ENCODE data around the gene LIMS3.
"Not testable (repeated sequence)": the region's sequence is repeated elsewhere in the genome, so short reads cannot be mapped to it uniquely, and the experiment has no call there.

The LIMS3 gene

DNA sequence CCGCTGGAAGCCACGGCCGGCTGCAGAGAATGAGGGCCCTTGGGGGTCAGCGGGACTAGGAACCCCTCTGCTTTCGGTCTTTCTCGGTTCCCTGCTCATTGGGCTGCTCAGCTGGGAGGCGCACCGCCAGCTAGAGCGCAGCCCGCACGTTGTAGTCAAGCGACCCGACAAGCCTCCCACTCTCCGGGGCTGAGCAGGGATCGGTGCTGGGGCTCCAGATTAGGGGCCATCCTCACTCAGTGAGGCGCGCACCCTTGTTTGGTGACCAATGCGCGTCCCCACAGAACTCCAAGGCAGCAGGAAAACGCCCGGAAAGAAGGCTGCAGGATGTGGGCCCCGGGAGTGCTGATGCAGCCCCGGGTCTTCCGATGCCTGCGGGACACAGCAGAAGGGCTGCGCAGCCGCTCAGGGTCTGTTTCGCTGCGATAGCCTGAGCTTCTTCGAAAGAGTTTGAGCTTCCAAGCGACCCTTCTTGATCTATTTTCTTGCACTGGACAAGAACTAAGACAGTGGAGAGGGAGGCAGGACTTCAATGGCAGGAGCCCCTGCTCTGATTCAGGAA lies 49.6 kb downstream of the LIMS3 start:
- not testable (repeated sequence) for H2AK5ac ChIP-seq (ENCODE audit: low read length); H3K9me3 ChIP-seq (ENCODE audit: insufficient read depth, low read depth, low read length); H3K4me3 ChIP-seq (ENCODE audit: low read depth, low read length); H4K91ac ChIP-seq (ENCODE audit: low read depth, low read length); H3K23ac ChIP-seq (ENCODE audit: low read length); H2AFZ ChIP-seq (ENCODE audit: insufficient read depth, low read length, poor library complexity); H3K79me1 ChIP-seq (ENCODE audit: low read length); H3K27me3 ChIP-seq (ENCODE audit: insufficient read depth, low read length); H3K4me1 ChIP-seq (ENCODE audit: control insufficient read depth in 1 of 2, insufficient read depth in 2 of 2, low read length in 2 of 2); DNase-seq; H3K36me3 ChIP-seq (ENCODE audit: control insufficient read depth in 1 of 2, insufficient read depth in 2 of 2, low read length in 2 of 2); H3K27ac ChIP-seq (ENCODE audit: low read depth, low read length); H4K12ac ChIP-seq (ENCODE audit: low read depth, low read length); H3K9ac ChIP-seq (ENCODE audit: low read length); H3K14ac ChIP-seq (ENCODE audit: low read length); H3K4me2 ChIP-seq (ENCODE audit: low read length); H3K4ac ChIP-seq (ENCODE audit: low read depth, low read length); H4K8ac ChIP-seq (ENCODE audit: low read depth, low read length); H3K18ac ChIP-seq (ENCODE audit: low read length); H2BK12ac ChIP-seq (ENCODE audit: low read length); H2BK120ac ChIP-seq (ENCODE audit: insufficient read depth, low read length, poor library complexity); H3K79me2 ChIP-seq (ENCODE audit: control insufficient read depth, insufficient read depth, low read length, poor library complexity); H2BK5ac ChIP-seq (ENCODE audit: low read depth, low read length, poor library complexity)
- no CpG with 5 or more reads among the region's 31 CpGs for WGBS (ENCODE audit: extremely low coverage, insufficient coverage, insufficient read length)

DNA sequence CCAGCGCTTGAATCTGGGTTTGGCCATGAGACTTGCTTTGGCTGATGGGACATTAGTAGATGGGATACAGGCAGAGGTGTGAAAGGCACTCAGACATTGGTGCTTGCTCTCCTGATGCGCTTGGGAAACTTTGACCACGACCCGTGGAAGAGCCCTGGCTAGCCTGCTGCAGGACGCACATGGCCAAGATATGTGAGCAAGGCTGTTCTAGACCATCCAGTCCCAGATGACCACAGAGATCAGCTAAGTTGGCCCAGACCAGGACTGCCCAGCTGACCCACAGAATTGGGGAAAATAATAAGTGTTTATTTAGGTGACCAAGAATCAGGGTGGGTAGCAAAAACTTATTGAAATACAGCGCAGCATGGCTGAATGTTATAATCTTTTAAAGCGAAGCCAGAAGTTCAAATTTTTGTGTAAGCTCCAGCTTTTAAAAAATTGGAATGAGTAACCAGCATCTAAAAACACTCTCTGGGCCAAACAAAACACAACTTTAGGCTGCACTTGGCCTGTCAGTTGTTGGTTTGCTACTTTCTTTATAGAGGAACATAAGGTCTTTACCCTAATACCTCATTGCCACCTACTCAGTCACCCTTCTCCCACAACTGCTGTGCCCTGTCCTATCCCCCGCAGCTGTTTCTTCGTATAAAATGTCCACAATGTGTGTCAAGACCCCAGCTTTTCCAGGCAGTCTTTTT lies 51.8 kb downstream of the LIMS3 start:
- not testable (repeated sequence) for H3K9ac ChIP-seq (ENCODE audit: low read length); H2AFZ ChIP-seq (ENCODE audit: insufficient read depth, low read length, poor library complexity); H3K4ac ChIP-seq (ENCODE audit: low read depth, low read length)

DNA sequence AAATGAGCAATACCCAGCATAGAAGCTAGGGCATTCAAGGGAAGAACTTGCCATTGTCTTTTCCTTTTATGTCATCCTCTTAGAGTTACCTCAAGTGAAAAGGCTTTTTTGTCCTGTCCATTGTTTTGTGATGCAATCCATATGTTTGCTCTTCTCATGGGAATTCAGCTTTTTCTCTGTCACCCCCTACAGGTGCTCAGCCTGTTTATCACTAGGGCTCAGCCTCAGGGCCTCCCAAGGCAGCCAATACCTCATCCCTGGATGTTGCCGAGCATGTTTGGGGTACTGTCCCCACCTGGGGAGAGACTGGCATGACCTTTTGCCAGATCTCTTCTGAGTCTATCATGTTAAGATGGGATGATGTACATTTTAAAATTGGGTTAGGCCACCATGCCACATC lies 65.5 kb downstream of the LIMS3 start:
- not testable (repeated sequence) for H3K4me1 ChIP-seq (ENCODE audit: control insufficient read depth in 1 of 2, insufficient read depth in 2 of 2, low read length in 2 of 2)

More for the DNA sequence above, 51.8 kb downstream of the LIMS3 start:
- H4K12ac ChIP-seq (ENCODE audit: low read depth, low read length); H3K14ac ChIP-seq (ENCODE audit: low read length); H4K8ac ChIP-seq (ENCODE audit: low read depth, low read length); H3K4me1 ChIP-seq (ENCODE audit: control insufficient read depth in 1 of 2, insufficient read depth in 2 of 2, low read length in 2 of 2); DNase-seq; H3K4me2 ChIP-seq (ENCODE audit: low read length); H3K27ac ChIP-seq (ENCODE audit: low read depth, low read length); H3K9me3 ChIP-seq (ENCODE audit: insufficient read depth, low read depth, low read length); H3K4me3 ChIP-seq (ENCODE audit: low read depth, low read length); H2BK12ac ChIP-seq (ENCODE audit: low read length); H3K36me3 ChIP-seq (ENCODE audit: control insufficient read depth in 1 of 2, insufficient read depth in 2 of 2, low read length in 2 of 2); H3K79me1 ChIP-seq (ENCODE audit: low read length); H2BK5ac ChIP-seq (ENCODE audit: low read depth, low read length, poor library complexity); H4K91ac ChIP-seq (ENCODE audit: low read depth, low read length); H3K23ac ChIP-seq (ENCODE audit: low read length); H2AK5ac ChIP-seq (ENCODE audit: low read length); H3K79me2 ChIP-seq (ENCODE audit: control insufficient read depth, insufficient read depth, low read length, poor library complexity); H2BK120ac ChIP-seq (ENCODE audit: insufficient read depth, low read length, poor library complexity); H3K18ac ChIP-seq (ENCODE audit: low read length); H3K27me3 ChIP-seq (ENCODE audit: insufficient read depth, low read length): not testable (repeated sequence)
- no CpG with 5 or more reads among the region's 9 CpGs for WGBS (ENCODE audit: extremely low coverage, insufficient coverage, insufficient read length)

DNA sequence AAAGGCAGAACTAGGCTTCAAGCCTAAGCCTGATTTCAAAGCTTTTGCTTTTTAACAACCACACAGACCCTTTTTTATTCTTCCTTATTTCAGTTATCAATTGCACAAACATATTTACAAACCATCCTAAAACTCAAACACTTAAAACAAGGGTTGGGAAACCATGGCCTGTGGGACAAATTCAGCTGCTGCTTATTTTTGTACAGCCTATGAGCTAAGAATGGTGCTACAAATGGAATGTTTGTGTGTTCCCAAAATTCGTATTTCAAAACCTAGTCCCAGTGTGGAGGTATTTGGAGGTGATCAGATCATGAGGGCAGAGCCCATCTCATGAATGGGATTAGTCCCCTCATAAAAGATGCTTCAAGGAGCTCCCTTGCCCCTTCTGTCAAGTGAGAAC lies 67.0 kb downstream of the LIMS3 start:
- not testable (repeated sequence) for H4K12ac ChIP-seq (ENCODE audit: low read depth, low read length); H3K79me1 ChIP-seq (ENCODE audit: low read length); H3K4me2 ChIP-seq (ENCODE audit: low read length); H2AK5ac ChIP-seq (ENCODE audit: low read length); H4K8ac ChIP-seq (ENCODE audit: low read depth, low read length); H3K4me1 ChIP-seq (ENCODE audit: control insufficient read depth in 1 of 2, insufficient read depth in 2 of 2, low read length in 2 of 2); H3K4me3 ChIP-seq (ENCODE audit: low read depth, low read length); H3K9ac ChIP-seq (ENCODE audit: low read length); H3K23ac ChIP-seq (ENCODE audit: low read length); H3K27ac ChIP-seq (ENCODE audit: low read depth, low read length); H3K18ac ChIP-seq (ENCODE audit: low read length); H3K9me3 ChIP-seq (ENCODE audit: insufficient read depth, low read depth, low read length); H2BK12ac ChIP-seq (ENCODE audit: low read length); H2BK5ac ChIP-seq (ENCODE audit: low read depth, low read length, poor library complexity); H3K36me3 ChIP-seq (ENCODE audit: control insufficient read depth in 1 of 2, insufficient read depth in 2 of 2, low read length in 2 of 2); H3K79me2 ChIP-seq (ENCODE audit: control insufficient read depth, insufficient read depth, low read length, poor library complexity); H3K14ac ChIP-seq (ENCODE audit: low read length); H3K4ac ChIP-seq (ENCODE audit: low read depth, low read length); H3K27me3 ChIP-seq (ENCODE audit: insufficient read depth, low read length); DNase-seq; H4K91ac ChIP-seq (ENCODE audit: low read depth, low read length); H2AFZ ChIP-seq (ENCODE audit: insufficient read depth, low read length, poor library complexity); H2BK120ac ChIP-seq (ENCODE audit: insufficient read depth, low read length, poor library complexity)
- WGBS (ENCODE audit: extremely low coverage, insufficient coverage, insufficient read length), result no CpG with 5 or more reads among the region's 1 CpG

More for the DNA sequence above, 65.5 kb downstream of the LIMS3 start:
- not testable (repeated sequence) for H3K9ac ChIP-seq (ENCODE audit: low read length); H3K79me2 ChIP-seq (ENCODE audit: control insufficient read depth, insufficient read depth, low read length, poor library complexity); H3K4ac ChIP-seq (ENCODE audit: low read depth, low read length); H3K14ac ChIP-seq (ENCODE audit: low read length); H4K12ac ChIP-seq (ENCODE audit: low read depth, low read length); H3K79me1 ChIP-seq (ENCODE audit: low read length); H3K23ac ChIP-seq (ENCODE audit: low read length); H4K91ac ChIP-seq (ENCODE audit: low read depth, low read length); H4K8ac ChIP-seq (ENCODE audit: low read depth, low read length); H2AK5ac ChIP-seq (ENCODE audit: low read length); H3K18ac ChIP-seq (ENCODE audit: low read length); H3K36me3 ChIP-seq (ENCODE audit: control insufficient read depth in 1 of 2, insufficient read depth in 2 of 2, low read length in 2 of 2); H2BK120ac ChIP-seq (ENCODE audit: insufficient read depth, low read length, poor library complexity); H2AFZ ChIP-seq (ENCODE audit: insufficient read depth, low read length, poor library complexity); H3K27me3 ChIP-seq (ENCODE audit: insufficient read depth, low read length); H2BK5ac ChIP-seq (ENCODE audit: low read depth, low read length, poor library complexity); H3K4me2 ChIP-seq (ENCODE audit: low read length); H3K9me3 ChIP-seq (ENCODE audit: insufficient read depth, low read depth, low read length); H2BK12ac ChIP-seq (ENCODE audit: low read length); H3K4me3 ChIP-seq (ENCODE audit: low read depth, low read length); DNase-seq; H3K27ac ChIP-seq (ENCODE audit: low read depth, low read length)
- no CpG with 5 or more reads among the region's 1 CpG for WGBS (ENCODE audit: extremely low coverage, insufficient coverage, insufficient read length)

Measured in trophoblast cell (in vitro differentiated cells and primary cell).